GM21576 (cell line): ENCODE data around the gene HS6ST3.
"Not testable (repeated sequence)": the region's sequence is repeated elsewhere in the genome, so short reads cannot be mapped to it uniquely, and the experiment has no call there.

ENCODE experiments used
- ATAC-seq: cut with Tn5 transposase; IDR thresholded peaks from one replicate; pipeline ENCODE4 v1.9.1; 2021; ENCODE audit warnings: mild to moderate bottlenecking, moderate library complexity; ENCODE audit not compliant: unreplicated experiment

Gene HS6ST3

DNA sequence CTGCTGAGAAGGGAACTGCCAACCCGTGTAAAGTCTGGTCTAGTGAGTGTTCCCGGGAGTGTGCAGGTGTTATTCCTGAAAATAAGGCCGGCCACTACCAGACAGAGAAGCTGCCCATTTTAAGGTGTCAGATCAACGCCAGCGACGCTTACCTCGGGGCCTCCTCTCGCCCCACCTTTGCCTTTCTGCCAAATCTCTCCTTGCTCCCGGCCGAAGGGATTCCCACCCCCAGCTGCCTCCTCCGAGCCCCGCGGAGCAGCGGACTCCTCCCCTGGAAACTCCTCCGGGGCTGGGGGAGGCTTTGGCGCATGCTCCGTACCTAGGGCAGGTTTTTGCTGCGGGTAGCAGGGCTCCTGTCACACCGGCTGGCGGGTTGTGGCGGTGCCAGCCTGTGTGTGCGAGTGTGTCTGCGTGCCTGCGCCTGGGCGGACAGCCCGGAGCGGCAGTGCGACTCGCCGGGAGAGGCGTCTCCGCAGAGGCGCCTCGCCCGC is at the start of gene HS6ST3:
TSS of gene HS6ST3 (plus strand) at position 359 of the 491 bp plus-strand sequence.
- peak; percentile 40 for ATAC-seq

DNA sequence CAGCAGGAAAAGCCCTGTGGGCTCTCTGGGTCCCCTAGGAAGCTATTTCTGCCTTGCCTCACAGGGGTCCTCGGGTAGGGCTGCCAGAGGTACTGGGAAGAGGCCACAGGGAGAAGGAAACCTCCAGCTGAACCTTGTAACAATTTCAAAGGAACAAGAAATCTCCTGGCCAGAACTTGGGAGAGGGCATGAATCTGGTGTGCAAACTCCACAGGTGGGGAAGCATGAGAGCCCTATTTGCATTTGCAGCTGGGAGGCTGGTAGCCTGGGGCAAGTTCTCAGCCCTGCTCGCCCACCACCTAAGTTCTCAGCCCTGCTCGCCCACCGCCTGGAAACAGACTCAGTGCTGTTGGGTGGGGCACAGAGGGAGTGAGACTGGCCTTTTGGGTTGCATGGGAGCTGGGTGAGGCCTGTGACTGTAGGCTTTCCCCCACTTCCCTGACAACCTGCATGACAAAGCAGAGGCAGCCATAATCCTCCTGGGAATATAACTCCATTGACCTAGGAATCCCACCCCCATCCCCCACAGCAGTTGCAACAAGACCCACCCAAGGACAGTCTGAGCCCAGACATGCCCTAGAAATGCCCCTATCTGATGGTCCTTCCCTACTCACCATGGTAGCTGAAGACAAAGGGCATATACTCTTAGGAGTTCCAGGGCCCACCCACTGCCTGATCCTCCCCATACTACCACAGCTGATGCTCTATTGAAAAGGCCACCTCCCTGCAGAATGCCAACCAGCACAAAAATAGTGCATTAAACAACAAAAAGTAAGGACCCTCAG is 48.4 kb upstream of the HS6ST3 start:
- ATAC-seq: no peak

DNA sequence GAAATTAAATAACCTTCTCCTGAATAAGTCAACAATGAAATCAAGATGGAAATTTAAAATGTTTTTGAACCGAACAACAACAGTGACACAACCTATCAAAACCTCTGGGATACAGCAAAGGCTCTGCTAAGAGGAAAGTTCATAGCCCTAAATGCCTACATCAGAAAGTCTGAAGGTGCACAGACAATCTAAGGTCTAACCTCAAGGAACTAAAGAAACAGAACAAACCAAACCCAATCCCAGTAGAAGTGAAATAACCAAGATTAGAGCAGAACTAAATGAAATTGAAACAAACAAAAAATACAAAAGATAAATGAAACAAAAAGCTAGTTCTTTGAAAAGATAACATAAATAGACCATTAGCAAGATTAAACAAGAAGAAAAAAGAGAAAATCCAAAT is 45.7 kb upstream of the HS6ST3 start:
- no peak for ATAC-seq

DNA sequence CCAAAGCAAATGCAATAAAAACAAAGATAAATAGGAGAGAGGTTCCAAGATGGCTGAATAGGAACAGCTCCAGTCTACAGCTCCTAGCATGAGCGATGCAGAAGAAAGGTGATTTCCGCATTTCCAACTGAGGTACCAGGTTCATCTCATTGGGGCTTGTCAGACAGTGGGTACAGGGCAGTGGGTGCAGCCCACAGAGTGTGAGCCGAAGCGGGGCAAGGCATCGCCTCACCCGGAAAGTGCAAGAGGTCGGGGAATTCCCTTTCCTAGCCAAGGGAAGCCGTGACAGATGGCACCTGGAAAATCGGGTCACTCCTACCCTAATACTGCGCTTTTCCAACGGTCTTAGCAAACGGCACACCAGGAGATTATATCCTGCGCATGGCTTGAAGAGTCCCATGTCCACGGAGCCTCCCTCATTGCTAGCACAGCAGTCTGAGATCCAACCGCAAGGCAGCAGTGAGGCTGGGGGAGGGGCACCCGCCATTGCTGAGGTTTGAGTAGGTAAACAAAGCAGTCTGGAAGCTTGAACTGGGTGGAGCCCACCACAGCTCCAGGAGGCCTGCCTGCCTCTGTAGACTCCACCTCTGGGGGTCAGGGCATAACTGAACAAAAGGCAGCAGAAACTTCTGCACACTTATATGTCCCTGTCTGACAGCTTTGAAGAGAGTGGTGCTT is 43.3 kb upstream of the HS6ST3 start:
- ATAC-seq: not testable (repeated sequence)

DNA sequence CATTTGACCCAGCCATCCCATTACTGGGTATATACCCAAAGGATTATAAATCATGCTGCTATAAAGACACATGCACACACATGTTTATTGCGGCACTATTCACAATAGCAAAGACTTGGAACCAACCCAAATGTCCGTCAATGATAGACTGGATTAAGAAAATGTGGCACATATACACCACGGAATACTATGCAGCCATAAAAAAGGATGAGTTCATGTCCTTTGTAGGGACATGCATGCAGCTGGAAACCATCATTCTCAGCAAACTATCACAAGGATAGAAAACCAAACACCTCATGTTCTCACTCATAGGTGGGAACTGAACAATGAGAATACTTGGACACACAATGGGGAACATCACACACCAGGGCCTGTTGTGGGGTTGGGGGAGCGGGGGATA is 39.0 kb upstream of the HS6ST3 start:
- not testable (repeated sequence) for ATAC-seq

DNA sequence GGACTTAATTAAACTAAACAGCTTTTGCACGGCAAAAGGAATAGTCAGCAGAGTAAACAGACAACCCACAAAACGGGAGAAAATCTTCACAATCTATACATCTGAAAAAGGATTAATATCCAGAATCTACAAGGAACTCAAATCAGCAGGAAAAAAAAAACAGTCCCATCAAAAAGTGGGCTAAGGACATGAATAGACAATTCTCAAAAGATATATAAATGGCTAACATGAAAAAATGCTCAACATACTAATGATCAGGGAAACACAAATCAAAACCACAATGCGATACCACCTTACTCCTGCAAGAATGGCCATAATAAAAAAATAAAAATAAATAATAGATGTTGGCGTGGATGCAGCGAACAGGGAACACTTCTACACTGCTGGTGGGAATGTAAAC is 38.4 kb upstream of the HS6ST3 start:
- not testable (repeated sequence) for ATAC-seq

DNA sequence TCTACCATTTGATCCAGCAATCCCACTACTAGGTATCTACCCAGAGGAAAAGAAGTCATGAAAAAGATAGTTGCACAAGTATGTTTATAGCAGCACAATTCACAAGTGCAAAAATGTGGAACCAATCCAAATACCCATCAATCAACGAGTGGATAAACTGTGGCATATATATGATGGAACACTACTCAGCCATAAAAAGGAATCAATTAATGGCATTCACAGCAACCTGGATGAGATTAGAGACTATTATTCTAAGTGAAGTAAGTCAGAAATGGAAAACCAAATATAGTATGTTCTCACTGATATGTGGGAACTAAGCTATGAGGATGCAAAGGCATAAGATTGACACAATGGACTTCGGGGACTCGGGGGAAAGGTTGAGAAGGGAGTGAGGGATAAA is 38.0 kb upstream of the HS6ST3 start:
- not testable (repeated sequence) for ATAC-seq

DNA sequence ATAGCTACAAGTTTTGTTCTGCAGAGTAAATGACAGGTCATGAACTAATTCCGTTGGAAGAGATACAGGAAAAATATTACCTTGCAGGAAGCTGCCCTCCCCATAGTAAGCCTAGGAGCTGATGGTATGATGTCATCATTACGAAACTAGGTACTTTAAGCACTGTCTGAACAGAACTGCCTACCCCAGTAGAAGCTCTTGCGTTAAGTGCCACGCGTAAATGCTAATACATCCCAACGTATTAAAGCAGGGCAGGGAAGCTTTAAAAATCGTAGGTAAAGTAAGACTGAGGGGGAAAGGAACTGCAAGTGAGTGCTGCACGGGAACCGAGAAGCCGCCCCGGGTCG is 37.3 kb upstream of the HS6ST3 start:
- peak; percentile 46 for ATAC-seq

DNA sequence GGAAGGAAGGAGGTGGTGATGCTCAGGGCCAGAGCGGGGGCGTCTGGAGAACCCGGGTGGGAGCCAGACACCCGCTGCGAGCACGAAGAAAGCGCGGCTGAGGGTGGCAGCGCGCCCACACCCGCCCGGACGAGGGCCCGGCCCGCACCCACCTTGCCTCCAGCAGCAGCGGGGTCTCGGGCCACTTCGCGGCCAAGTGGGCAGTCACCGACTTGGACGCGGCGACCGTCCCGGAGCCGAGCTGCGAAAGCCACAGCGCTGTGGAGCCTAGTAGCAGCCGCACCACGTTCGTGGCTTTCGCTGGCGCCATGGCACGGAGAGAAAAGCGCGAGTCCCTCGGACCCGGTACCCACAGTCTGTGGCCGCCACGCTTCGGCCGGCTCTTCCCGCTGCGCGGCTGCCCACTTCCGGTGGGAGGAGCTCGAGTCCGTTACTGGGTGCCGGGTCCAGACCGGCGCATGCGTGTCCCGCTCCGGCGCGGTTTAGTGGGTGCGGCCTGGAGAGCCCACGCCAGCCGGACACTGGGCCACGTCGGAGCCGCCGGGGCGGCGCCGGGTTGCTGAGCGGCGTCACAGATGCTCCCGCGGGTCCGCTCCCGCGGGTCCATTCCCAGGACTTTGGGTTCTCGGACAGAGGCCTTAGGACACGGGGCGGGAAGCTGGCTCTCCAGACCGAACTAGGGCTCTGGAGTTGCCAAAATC is 36.8 kb upstream of the HS6ST3 start, which contains the start of gene UGGT2:
TSS of gene UGGT2 (minus strand) at position 399 of the 701 bp plus-strand sequence. CDS start at position 310, 89 bp downstream.
- ATAC-seq: peak; percentile 97

DNA sequence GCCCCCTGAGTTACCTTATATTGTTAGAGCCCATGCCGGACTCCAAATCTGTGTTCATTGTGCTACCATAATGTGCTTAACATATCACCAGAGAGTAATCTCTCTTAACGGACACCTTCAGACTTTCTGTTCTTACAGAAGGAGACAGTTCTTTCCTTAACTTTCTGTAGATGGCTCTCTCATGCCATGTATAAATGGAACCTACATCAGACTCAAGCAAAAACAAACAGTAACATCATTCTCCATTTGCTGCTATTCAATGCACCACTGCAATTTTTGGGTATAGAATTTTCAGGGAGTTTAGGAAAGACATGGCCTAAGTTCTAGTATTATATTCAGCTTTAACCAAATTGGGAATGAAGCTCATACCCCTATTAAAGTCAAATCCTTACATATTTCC is 24.1 kb upstream of the HS6ST3 start:
- ATAC-seq: no peak

DNA sequence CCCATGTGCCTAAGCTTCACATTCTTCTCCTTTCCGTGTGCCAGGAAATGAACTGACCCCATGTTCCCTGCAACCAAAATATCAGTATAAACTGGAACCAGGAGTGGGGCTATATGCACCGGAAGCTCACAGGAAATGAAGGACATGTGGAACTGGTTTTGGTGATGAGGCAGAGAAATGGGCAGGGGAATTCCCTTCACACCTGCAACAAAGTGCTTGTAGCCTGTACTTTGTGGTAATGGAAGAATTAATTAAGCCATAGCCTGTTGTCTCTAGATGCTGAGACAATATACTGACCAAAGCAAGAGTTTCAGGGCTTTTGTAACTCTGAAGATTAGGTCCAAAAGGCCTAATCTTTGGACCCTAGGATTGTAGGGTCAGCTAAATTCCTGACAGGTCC is 21.2 kb upstream of the HS6ST3 start:
- ATAC-seq: no peak

DNA sequence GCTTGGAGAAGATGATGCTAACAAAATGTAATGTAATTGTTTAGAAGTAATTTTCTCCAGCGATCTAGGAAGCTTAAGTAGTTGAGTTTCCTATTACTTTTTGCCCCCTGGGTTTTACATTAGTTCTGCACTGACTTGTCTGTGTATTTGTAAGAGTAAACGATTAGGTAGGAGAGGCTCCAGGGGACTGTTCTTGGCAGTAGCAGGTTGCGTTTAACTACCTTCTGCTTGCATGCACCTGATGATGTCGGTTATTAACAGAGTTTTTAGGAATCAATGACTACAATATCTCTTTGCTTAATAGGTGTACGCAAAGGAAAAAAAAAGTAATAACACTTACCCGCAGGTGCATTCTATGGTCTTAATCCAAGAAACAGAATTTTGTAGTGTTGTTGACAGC is 18.4 kb upstream of the HS6ST3 start:
- no peak for ATAC-seq

DNA sequence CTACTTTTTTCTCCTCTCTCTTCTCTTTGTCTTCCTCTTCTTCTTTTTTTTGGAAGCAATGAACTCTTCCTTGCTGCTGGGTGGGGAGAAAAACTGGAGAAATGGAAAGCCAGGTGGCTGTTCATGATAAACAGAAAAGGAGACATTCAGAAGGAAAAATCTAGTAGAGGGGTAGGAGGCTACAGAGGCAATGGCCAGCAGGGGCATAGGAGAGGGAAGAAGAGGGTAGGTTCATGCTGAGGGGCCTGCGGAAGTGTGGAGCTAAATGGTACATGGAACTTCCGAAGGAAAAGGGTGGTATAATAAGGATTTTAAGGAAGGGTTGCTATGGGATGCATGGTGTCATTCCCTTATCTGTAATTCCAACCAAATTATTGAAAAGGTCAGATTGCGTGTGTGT is 17.5 kb upstream of the HS6ST3 start:
- no peak for ATAC-seq

DNA sequence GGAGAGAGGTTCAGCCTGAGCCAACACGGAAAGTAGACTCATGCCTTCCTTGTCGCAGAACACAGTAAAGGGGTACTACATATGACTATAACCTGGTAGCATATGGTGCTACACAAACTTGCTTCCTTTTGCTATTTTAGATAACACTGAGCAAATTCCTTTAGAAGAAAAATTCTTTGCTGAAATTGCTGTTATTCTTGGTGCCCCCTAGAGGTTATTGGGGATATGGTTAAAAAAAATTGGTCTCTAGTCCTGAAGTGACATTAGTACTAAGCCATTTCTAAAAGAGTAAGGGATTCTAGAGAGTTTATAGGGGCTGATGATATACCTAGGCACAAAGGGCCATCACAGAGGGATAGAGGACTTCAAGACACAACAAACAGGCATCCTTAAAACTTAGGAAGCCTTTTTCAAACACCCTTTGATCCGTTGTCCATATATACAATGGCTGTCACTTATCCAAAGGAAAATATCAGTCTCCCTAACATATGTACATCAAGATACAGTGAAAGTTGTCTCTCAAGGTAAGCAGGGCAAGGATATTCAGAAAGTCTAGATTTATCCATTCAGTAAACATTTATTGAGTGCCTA is 13.9 kb upstream of the HS6ST3 start:
- ATAC-seq: peak; percentile 56

DNA sequence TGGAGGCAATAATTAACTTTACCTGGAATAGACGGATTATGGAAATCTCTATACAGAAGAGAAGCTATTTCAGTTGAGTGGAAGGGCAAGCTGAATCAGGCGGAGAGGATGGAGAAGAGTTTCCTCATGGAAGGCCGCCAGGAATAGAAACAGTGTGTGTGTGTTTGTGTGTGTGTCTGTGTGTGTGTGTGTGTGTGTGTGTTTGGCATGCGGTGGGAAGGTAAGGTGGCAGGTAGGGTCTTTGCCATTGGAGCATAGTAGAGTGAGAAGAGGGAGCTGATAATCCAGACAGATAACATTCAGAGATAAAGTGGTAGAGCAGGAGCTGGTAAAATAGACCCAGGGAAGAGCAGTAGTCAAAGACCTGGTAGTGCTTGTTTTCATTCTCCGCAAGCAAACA is 9.2 kb upstream of the HS6ST3 start:
- ATAC-seq: no peak

DNA sequence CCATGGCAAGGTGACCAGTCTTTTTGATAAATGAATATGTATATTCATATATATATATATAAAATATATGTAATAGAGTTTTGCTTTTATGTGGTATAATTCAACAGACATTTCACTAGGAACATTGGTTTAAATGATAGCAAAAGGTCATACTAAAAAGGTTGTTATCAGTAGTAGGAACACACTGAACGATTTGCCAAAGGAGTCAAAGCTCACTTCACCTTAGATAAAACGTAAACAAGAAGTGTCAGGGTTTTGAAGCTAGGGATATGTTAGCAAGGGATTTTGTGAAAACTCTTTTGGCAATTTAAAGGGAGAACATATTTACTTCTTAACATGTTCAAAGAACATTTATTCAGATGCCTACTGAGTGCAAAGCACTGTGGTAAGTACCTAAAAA is 8.0 kb upstream of the HS6ST3 start:
- no peak for ATAC-seq

DNA sequence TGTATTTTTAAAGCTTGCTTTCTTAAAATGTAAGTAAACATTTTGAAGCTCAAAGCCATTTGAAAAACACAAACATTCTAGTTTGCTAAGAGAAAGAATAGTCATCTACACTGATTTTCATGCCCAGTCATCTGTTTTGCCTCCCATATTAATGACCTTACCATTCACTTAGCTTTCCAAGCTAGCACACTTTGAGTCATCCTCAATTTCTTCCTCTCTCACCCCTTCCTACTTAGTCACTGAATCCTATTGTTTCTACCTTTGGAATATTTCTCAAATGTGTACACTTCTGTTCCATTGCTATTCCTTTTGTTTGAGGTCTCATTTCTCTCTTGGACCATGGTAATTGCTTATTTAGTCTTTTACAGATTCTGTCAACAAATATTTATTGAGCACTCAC is 7.3 kb upstream of the HS6ST3 start:
- ATAC-seq: no peak

DNA sequence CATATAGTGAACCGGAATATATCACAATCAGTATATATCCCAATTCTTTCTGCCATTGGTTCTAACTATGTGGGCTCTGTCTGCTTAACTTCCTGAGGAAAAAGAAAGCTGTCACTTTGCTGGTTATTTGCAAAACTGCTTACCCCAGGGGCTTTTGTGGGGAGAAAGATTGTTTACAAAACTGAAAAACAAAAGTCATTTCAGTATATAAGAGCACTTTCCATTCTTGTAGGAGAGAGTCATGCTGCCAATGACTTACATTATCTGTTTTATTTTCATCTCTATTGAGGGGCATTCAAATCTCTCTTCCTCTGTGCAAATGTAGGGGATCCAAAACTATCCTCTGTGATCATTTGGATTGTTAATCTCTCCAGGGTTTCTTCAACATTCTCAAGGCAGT is 3.2 kb upstream of the HS6ST3 start:
- ATAC-seq: no peak

DNA sequence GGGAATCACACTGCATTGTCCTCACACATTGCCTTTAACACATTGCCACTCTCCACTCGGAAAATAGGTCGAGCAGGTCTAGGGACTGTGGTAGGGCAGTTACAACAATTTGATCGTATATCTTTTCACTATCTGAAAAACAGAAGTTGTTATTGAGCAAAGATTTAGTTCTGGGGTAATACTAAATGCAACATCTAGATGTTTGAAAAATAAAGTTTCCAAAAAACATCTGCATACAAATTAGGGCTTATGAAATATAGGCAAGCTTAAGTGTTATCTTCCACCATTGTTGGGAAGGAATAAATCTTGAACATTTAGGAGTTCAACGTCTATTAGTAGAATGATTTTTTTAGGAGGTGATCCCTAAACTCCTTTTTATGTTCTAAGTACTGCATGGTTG is 768 bp upstream of the HS6ST3 start:
- ATAC-seq: no peak

DNA sequence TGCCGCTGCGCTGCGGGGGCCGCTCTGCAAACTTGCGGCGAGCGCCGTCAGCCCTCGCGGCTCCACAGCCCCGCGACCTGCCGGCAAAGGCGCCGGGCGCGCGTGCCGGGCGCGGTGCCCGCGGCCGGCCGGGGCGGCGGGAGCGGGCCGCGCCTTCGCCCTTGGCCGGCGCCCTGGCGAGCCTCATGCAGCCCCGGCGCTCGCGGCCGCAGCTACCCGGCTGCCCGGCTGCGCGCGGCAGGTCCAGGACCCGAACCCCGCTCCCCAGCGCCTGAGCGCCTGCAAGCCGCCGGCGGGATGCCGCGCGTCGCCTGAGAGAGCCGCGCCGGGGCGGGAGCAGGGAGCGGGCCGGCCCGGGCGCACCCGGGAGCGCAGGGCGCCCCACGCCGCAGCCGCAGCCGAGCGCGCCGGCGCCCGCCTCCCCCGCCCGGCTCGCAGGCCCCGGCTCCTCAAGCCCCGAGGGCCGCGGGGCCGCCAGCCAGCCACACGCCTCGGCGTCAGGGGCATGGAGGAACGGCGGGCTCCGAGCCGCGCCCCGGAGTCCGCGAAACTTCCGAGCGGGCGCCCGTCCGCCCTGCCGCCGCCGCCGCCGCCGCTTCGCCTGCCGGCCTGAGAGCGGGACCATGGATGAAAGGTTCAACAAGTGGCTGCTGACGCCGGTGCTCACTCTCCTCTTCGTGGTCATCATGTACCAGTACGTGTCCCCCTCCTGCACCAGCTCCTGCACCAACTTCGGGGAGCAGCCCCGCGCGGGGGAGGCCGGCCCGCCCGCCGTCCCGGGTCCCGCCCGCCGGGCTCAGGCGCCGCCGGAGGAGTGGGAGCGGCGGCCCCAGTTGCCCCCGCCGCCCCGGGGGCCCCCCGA is 564 bp downstream of the HS6ST3 start:
- peak; percentile 45 for ATAC-seq
